Body of pancreas (tissue), 4 donors: ENCODE data around the gene NCAPD2.

ENCODE experiments used
- CTCF ChIP-seq, 7 experiments: fragments of 450-650 bp in 4 of 7; fragments of 200-600 bp in 3 of 7; sonication (generic) in 3 of 7; IDR thresholded peaks; one replicate each; pipeline ENCODE4 v1.5.1; 2016 to 2019; ENCODE audit warnings: antibody characterized with exemption in 7 of 7
- POLR2A ChIP-seq, 3 donors: fragments of 450-650 bp; IDR thresholded peaks; one replicate each; pipeline ENCODE4 v1.6.1; 2016; ENCODE audit warnings: antibody characterized with exemption in 3 of 3, mild to moderate bottlenecking in 2 of 3

- TF ChIP-seq POLR2A (IDR thresholded peaks at IDR 0.05) (no peak), CTCF (IDR thresholded peaks at IDR 0.05) (no peak)
Measured at GRCh38 chr12:6547566-6547965, 53.7 kb downstream of the NCAPD2 start.
